Bronchial epithelial cell (primary cell): ENCODE measurements around the gene IMPDH2. TPM values are rescaled to one million over a fixed set of nuclear protein-coding genes. Genes with fewer than 3 reads are reported as not detected.

Experiments
- DNase-seq: peaks from one replicate; pipeline ENCODE4 v3.0.0-alpha.2; 2010; ENCODE audit warnings: low read depth
- FAIRE-seq: peaks from 2 replicates; lab custom pipeline; 2011; peaks lifted over from hg19 to GRCh38; lab: Jason Lieb, UNC
- H3K27me3 ChIP-seq: 2 replicates; pipeline ENCODE4 v1.5.1; 2011; ENCODE audit warnings: low read length; ENCODE audit not compliant: control insufficient read depth, insufficient read depth
- H3K36me3 ChIP-seq: 2 replicates; pipeline ENCODE4 v1.5.1; 2011; ENCODE audit warnings: low read length; ENCODE audit not compliant: control insufficient read depth, insufficient read depth
- H3K4me3 ChIP-seq: 2 replicates; pipeline ENCODE4 v1.5.1; 2011; ENCODE audit warnings: mild to moderate bottlenecking, low read depth, low read length, control low read depth
- total RNA-seq: library from RNA; depleted of rRNA; stranded (reverse); fragments of >200 nt; gene quantifications from 2 replicates; pipeline ENCODE4 v1.2.1, GENCODE V29; 2014
- TF ChIP-seq, protein P1 (sequence below): IDR thresholded peaks from 2 replicates; pipeline ENCODE4 v1.5.1; 2011; ENCODE audit warnings: mild to moderate bottlenecking, moderate library complexity, low read length, control low read depth, inconsistent platforms; ENCODE audit not compliant: insufficient read depth, severe bottlenecking

The IMPDH2 gene
- total RNA-seq, 1 donor from 2014 or later: 478 TPM

DNA sequence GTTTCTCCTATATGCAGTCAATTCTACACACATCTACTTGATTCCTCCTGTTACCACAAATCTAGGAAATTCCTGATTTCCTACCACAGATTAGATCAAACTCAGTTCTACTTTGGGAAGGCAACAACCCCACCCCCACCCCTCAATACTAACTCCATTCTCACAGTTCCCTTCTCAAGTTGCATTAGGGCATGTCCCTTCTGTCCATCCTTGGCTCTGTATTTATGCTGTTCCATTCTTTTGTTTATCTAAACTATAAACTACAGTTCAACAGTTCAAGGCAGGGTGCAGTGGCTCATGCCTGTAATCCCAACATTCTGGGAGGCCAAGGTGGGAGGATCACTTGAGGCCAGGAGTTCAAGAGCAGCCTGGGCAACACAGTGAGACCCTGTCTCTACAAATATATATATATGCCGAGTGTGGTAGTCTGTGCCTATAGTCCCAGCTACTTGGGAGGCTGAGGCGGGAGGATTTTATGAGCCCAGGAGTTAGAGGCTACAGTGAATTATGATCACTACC is 25.2 kb upstream of the IMPDH2 start:
- Histone ChIP-seq H3K4me3 (no peak overlapping the region), H3K36me3 (peaks cover 17% of the 10 kb centered on the region), H3K27me3 (no peaks in the 10 kb centered on the region)
- DNase-seq: no peak
- TF ChIP-seq, protein P1, sequence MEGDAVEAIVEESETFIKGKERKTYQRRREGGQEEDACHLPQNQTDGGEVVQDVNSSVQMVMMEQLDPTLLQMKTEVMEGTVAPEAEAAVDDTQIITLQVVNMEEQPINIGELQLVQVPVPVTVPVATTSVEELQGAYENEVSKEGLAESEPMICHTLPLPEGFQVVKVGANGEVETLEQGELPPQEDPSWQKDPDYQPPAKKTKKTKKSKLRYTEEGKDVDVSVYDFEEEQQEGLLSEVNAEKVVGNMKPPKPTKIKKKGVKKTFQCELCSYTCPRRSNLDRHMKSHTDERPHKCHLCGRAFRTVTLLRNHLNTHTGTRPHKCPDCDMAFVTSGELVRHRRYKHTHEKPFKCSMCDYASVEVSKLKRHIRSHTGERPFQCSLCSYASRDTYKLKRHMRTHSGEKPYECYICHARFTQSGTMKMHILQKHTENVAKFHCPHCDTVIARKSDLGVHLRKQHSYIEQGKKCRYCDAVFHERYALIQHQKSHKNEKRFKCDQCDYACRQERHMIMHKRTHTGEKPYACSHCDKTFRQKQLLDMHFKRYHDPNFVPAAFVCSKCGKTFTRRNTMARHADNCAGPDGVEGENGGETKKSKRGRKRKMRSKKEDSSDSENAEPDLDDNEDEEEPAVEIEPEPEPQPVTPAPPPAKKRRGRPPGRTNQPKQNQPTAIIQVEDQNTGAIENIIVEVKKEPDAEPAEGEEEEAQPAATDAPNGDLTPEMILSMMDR: no peak
- FAIRE-seq: no peak

DNA sequence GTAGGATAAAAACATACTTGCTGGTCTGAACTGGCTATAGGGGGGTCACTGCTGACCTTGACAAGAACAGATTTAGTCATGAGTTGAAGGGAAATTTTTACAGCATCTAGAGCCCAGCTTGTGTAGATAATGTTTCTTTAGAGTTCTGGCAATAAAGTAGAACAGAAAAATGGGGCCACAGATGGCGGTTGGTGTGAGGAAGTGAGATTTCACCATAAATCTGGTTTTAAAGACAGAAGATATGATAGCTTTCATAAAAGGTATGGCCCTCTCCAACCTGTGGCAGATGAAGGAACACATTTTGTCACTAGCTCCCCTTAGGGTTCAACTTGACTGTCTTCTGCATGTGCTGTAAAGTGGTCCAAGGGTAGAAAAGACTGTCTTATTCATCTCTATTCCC is 24.3 kb upstream of the IMPDH2 start:
- TF ChIP-seq, protein P1: no peak
- no peak for DNase-seq
- H3K4me3 ChIP-seq: no peak overlapping the region
- FAIRE-seq: no peak
- no peaks in the 10 kb centered on the region for H3K27me3 ChIP-seq
- H3K36me3 ChIP-seq: peaks cover 17% of the 10 kb centered on the region

DNA sequence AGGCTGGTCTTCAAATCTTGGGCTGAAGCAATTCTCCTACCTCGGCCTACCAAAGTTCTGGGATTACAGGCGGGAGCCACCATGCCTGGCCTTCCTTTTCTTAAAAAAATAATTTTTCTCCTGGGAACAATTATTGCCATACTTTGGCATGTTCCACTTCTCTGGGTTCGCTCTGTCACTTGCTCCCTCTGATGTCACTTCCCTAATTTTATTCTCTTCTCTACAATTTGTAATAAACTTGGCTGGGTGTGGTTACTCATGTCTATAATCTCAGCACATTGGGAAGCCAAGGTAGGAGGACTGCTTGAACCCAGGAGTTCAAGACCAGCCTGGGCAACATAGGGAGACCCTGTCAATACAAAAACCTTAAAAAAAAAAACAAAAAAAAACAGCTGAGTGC is 6.1 kb upstream of the IMPDH2 start:
- peaks cover 23% of the 10 kb centered on the region for H3K36me3 ChIP-seq
- no peak overlapping the region for H3K4me3 ChIP-seq
- FAIRE-seq (no peak), DNase-seq (no peak)
- H3K27me3 ChIP-seq: no peaks in the 10 kb centered on the region
- TF ChIP-seq, protein P1: no peak

DNA sequence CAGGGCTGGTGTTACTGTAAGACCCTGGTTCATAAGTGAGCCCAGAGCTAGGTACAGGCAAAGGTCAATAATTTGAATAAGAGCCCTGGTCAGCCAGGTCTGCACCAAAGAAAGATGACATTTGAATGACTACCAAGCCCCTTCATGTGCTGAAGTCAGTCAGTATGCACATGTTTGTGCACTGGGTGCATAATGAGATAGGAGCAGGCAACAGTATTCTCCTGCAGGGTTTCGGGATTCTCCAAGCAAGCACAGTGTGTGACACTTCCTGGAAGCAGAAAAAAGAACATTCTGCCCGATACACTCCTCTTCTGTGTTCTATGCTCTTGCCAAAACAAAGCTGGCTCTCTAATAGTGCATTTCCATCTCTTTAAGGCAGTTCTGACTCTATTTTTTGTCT is 5.5 kb upstream of the IMPDH2 start:
- FAIRE-seq: no peak

DNA sequence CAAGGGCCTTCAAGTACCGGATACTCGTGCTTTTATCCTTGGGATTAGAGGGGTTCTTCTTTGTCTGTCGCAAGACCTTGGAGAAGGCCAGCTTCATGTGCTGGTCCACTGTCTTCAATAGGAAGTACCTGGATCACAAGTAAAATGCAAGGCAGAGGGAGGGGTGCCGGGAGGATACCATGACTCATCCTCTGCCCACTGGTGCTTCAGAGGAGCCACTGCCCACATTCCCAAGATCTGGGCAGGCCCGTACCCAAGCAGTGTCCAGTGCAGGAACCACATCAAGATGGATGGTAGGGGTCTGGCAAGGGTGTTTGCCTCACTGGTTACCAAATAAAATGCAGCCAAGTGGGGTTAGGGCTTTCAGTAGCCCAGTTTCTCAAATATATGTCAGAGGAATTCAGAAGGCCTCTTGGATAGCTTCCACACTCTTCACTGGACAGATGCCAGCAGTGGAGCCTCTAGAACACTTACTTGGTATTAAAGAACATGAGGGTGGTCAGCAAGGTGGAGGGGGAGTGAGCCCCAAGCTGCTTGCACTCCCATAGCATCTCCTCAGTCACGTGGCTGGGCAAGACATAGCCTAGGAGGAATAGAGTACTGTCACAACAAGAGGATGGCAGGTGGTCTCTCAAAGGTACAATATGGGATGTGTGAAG is 3.6 kb upstream of the IMPDH2 start:
- DNase-seq (no peak), FAIRE-seq (no peak)
- no peak overlapping the region for H3K4me3 ChIP-seq
- TF ChIP-seq, protein P1: no peak
- H3K36me3 ChIP-seq: peaks cover 26% of the 10 kb centered on the region
- no peaks in the 10 kb centered on the region for H3K27me3 ChIP-seq

More for the DNA sequence above, 5.5 kb upstream of the IMPDH2 start:
- TF ChIP-seq, protein P1: no peak
- no peaks in the 10 kb centered on the region for H3K27me3 ChIP-seq
- no peak overlapping the region for H3K4me3 ChIP-seq
- no peak for DNase-seq
- H3K36me3 ChIP-seq: peaks cover 23% of the 10 kb centered on the region

DNA sequence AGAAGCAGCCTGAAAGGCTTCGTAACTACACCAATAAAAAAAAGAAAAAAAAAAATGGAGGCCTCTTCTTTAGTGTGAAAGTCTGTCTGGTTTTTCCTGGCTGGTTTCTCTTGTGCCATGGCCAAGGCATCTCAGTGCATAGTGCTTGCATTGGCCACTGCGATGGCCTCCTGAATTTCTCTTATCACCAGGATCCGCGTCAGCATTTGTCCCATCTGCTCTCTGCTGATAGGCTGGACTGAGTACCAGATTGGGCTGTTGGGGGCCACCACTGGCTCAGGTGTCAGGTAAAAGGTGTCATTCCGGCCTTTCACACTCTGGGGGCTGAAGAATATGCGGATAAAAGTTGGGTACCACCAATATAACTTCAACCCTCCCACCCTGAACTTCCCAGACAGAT is 1.1 kb upstream of the IMPDH2 start:
- no peak overlapping the region for H3K4me3 ChIP-seq
- FAIRE-seq (no peak), DNase-seq (no peak)
- H3K27me3 ChIP-seq: no peaks in the 10 kb centered on the region
- TF ChIP-seq, protein P1: no peak
- peaks cover 43% of the 10 kb centered on the region for H3K36me3 ChIP-seq
